Hair follicle dermal papilla cell (primary cell): Measurements from ENCODE around the gene KRTAP19-7. TPM values are rescaled to one million over a fixed set of nuclear protein-coding genes. Genes with fewer than 3 reads are reported as not detected.

Experiments used
- small RNA-seq: library from RNA; depleted of rRNA; stranded (forward); fragments of <200 nt; gene quantifications from one replicate; pipeline ENCODE3, GENCODE V24; 2012
- total RNA-seq: library from RNA; depleted of rRNA; stranded (reverse); fragments of >200 nt; gene quantifications from 2 replicates; pipeline ENCODE4 v1.2.3, GENCODE V29; 2012

The KRTAP19-7 gene
- not detected in 2 replicates for total RNA-seq

DNA sequence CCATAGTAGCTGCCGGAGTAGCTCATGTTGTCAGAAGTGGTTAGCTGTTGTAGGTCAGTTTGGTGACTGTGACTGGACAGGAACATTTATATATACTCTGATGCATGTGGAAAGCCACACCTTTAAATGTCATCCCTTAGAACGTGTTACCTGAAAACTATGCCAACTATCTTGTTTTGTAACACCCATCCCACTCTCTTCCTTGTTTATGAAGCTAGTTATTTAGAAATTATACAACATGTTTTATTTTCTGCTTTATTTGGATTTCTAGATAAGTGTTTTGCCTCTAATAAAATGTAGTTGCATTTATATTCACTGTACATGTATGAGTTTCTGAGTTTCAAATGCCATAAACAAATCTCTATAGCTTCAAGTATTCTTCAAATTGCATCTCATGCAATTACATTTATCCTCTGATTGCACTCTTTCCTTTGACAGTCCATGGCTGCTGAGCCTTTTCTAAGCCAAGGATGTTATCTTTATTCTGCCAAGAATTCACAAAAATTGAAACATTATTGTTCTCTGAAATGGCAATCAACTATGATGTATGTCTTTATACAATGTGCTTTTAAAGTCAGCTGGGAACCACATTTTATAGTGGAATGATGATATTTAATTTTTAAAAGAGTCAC lies at the start of gene KRTAP19-7:
Gene KRTAP19-7, minus strand, starts transcription at position 51 of the 632 bp plus-strand sequence. Its CDS starts 25 bp downstream, at position 26.

GRCh38 chr21:30600787-30601186 lies 39.7 kb upstream of the KRTAP19-7 start, which contains the start of gene KRTAP22-1:
KRTAP22-1 (plus strand) TSS chr21:30601087.

GRCh38 chr21:30598802-30599201 lies 37.7 kb upstream of the KRTAP19-7 start, which contains the start of gene KRTAP6-2:
KRTAP6-2 (minus strand) TSS chr21:30598902; CDS start chr21:30598874, 28 bp downstream.

GRCh38 chr21:30592140-30592539 lies 31.0 kb upstream of the KRTAP19-7 start, which contains the start of gene KRTAP6-3:
KRTAP6-3 (plus strand) TSS chr21:30592440; CDS start chr21:30592446, 6 bp downstream.

DNA sequence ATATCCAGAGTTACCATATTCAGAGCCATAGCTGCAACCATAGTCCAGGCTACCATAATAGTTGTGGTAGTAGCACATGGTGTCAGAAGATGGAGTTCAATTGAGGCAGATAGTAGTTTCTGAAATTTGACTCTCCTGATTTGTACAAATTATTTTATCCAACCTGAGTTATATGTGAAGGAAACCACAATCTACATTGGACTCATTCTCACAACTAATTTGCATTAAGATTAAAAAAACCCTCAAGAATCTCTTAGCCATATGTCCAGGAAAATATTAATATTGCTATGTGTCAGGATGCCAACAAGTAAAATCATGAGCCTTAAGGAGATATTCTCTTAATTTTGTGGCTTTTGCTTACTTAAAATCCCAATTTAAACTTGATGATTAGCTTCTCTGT lies 29.2 kb upstream of the KRTAP19-7 start, which contains the start of gene KRTAP22-2:
Gene KRTAP22-2, minus strand, starts transcription at position 101 of the 400 bp plus-strand sequence.

GRCh38 chr21:30541764-30542163 lies 19.4 kb downstream of the KRTAP19-7 start, which contains the start of gene KRTAP19-6:
KRTAP19-6 (minus strand) TSS chr21:30541864; CDS start chr21:30541833, 31 bp downstream.

Small RNA genes within 50 kb of the gene (small RNA-seq; reads per million reads assigned to genes)
- gene AP000567.1 (not detected), gene KRTAP19-10P (not detected), gene KRTAP19-11P (not detected), gene KRTAP22-1 (not detected), gene KRTAP22-2 (not detected)

Other genes with a start within 250 kb of the KRTAP19-7 start
- not detected in 2 replicates for gene KRTAP26-1, start 241.0 kb downstream of the KRTAP19-7 start, total RNA-seq
- not detected in 2 replicates for gene KRTAP27-1, start 223.6 kb downstream of the KRTAP19-7 start, total RNA-seq
- gene KRTAP23-1, start 212.7 kb downstream of the KRTAP19-7 start, total RNA-seq = not detected in 2 replicates
- gene KRTAP13-2, start 189.0 kb downstream of the KRTAP19-7 start, total RNA-seq = not detected in 2 replicates
- gene KRTAP13-1, start 165.3 kb downstream of the KRTAP19-7 start, total RNA-seq = not detected in 2 replicates
- not detected in 2 replicates for gene KRTAP13-3, start 135.4 kb downstream of the KRTAP19-7 start, total RNA-seq
- not detected in 2 replicates for gene KRTAP13-4, start 131.1 kb downstream of the KRTAP19-7 start, total RNA-seq
- not detected in 2 replicates for gene KRTAP15-1, start 121.0 kb downstream of the KRTAP19-7 start, total RNA-seq
- not detected in 2 replicates for gene KRTAP19-1, start 80.9 kb downstream of the KRTAP19-7 start, total RNA-seq
- not detected in 2 replicates for gene KRTAP19-2, start 73.9 kb downstream of the KRTAP19-7 start, total RNA-seq
- gene KRTAP19-3, start 69.3 kb downstream of the KRTAP19-7 start, total RNA-seq = not detected in 2 replicates
- gene KRTAP19-4, start 64.1 kb downstream of the KRTAP19-7 start, total RNA-seq = not detected in 2 replicates
- gene KRTAP19-5, start 59.2 kb downstream of the KRTAP19-7 start, total RNA-seq = not detected in 2 replicates
- gene KRTAP19-6, start 19.4 kb downstream of the KRTAP19-7 start, total RNA-seq = not detected in 2 replicates
- not detected in 2 replicates for gene KRTAP22-2, start 29.1 kb upstream of the KRTAP19-7 start, total RNA-seq
- not detected in 2 replicates for gene KRTAP6-3, start 31.1 kb upstream of the KRTAP19-7 start, total RNA-seq
- gene KRTAP6-2, start 37.6 kb upstream of the KRTAP19-7 start, total RNA-seq = not detected in 2 replicates
- gene KRTAP22-1, start 39.8 kb upstream of the KRTAP19-7 start, total RNA-seq = not detected in 2 replicates
- gene KRTAP6-1, start 52.6 kb upstream of the KRTAP19-7 start, total RNA-seq = not detected in 2 replicates
- not detected in 2 replicates for gene KRTAP20-1, start 55.1 kb upstream of the KRTAP19-7 start, total RNA-seq
- gene KRTAP20-4, start 59.3 kb upstream of the KRTAP19-7 start, total RNA-seq = not detected in 2 replicates
- gene KRTAP20-2, start 73.9 kb upstream of the KRTAP19-7 start, total RNA-seq = not detected in 2 replicates
- not detected in 2 replicates for gene KRTAP20-3, start 81.5 kb upstream of the KRTAP19-7 start, total RNA-seq
- gene KRTAP21-3, start 157.5 kb upstream of the KRTAP19-7 start, total RNA-seq = not detected in 2 replicates
- gene KRTAP21-2, start 185.9 kb upstream of the KRTAP19-7 start, total RNA-seq = not detected in 2 replicates
- gene KRTAP21-1, start 194.1 kb upstream of the KRTAP19-7 start, total RNA-seq = not detected in 2 replicates